Kasumi-1 (cell line): ENCODE measurements around the gene BACE2.

Experiments
- DNase-seq, 2 experiments: peaks; one replicate each; lab custom pipeline; 2025; lab: John Stamatoyannopoulos, UW

The BACE2 gene

DNA sequence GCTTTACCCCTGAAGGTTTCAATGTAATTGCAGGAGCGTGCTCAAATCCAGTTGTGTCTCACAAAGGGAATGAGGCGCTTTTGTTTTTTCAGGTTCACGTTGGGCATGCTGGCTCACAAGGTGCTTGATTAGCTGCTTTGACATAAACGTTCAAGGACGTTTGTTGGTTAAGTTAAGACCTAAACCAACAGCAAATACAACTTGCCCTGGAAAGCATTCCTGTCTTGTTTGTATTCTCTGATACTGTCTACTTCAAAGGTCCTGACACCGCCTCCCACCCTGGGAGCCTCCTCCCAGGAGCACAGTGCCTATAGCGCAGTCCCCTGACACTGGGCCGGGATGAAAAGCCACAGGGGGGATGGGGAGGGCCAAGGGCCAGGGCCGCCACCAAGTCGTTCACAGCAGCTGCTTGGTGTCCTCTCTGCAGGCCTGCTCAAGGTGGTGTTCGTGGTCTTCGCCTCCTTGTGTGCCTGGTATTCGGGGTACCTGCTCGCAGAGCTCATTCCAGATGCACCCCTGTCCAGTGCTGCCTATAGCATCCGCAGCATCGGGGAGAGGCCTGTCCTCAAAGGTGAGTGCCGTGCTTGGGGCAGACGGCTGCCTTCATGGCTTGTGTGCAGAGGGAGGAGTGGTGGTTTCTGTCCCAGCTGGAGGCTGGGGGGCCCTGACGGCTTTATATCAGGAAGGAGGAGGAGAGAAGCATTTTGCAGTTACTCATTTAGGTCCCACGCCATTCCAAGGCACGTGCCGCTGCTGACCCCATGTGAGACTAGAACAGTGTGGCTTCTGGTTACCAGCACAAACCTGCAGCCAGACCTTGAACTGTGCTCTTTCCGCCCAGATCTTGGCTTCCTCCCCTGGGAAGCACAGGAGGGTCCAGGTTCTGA is 154.8 kb downstream of the BACE2 start:
- no peak for DNase-seq

- DNase-seq, result no peak
These were observed 157.4 kb downstream of the BACE2 start for GRCh38 chr21:41325138-41325912.

DNA sequence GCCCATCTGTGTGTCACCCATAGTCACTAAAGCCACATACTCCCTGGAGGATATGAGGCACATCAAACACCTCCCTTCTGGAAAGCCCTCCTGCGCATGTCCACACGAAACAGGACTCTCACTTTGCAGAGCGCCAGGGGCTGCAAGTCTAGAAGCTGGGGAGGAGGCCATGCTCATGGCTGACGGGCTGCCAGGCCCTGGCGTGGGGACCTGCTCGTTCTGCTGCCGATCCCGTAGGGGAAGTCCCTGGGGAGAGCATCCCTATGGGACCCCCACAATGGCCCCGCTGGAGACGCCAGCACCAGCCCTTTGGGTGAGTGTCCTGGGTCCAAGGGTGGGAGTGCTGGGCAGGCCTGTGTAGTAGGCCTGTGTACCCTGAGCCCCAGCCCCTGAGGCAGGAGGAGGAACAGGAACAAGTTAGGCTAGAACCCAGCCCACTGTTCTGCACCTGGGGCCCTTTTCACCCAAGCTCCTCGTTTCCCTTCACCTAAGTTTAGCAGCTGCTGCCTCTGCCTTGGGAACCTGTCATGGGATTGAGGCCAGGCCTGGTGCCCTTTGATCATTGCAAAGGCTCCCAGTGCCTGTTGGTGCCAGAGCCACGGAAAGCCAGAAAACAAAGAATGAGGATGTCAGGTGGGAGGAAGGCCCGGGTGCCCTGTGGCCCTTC is 158.6 kb downstream of the BACE2 start:
- DNase-seq, result no peak

GRCh38 chr21:41327753-41328152 is 159.8 kb downstream of the BACE2 start:
- no peak for DNase-seq

GRCh38 chr21:41328660-41329607 is 161.0 kb downstream of the BACE2 start:
- no peak for DNase-seq
